GM13977 (cell line): ENCODE results near the gene TPM2.

Experiments
- DNase-seq: peaks from one replicate; pipeline ENCODE4 v3.0.0; 2012; ENCODE audit warnings: low spot score
- CTCF ChIP-seq: IDR thresholded peaks from 2 replicates; pipeline ENCODE4 v1.5.1; 2012; ENCODE audit warnings: mild to moderate bottlenecking, control low read depth; ENCODE audit not compliant: insufficient read depth; ENCODE audit errors: extremely low read depth, missing control alignments
- in situ Hi-C: fragments of 300-500 bp; cut with MboI; formaldehyde crosslinking; loops from one replicate; pipeline ENCODE4 v1.12.0; 2022; ENCODE audit warnings: low sequenced_read_pairs, low pct_unique_long_range_greater_than_20kb, mixed read lengths, inconsistent platforms; ENCODE audit not compliant: unreplicated experiment

Gene TPM2

DNA sequence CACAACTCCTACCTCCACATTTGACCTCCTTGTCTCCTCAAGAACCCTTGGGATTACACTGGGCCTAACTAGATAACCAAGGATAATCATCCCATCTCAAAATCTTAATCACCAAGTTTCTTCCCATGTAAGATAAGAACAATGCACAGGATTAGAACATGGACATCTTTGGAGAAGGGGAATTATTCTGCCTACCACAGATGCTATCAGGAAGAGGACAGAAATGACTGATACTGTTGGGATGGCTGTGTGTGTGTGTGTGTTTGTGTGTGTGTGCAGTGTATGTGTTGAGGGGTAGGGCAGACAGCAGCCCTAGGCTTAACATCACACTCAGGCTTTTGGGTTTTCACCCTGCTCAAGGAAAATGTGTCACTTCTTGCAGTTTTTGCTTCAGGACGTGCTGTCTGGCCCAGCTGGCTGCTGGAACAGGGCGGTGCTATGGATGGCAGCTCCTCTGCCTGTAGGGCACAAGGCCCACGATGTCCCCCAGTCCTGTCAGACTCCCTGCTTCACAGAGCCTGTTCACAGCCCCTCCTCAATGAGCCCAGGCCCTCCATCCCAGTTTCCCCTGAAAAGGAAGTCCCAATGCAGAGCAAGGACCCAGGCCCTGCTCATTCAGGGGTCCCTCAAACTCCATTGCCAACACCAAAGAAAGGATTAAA is 8.3 kb downstream of the TPM2 start:
- no peak for DNase-seq
- in situ Hi-C loops, result no loop called here
- no peak for TF ChIP-seq CTCF

- TF ChIP-seq CTCF, result no peak
- in situ Hi-C loops, result no loop called here
- DNase-seq, result peak; percentile 52
Observed at GRCh38 chr9:35680331-35681105, 9.2 kb downstream of the TPM2 start.

GRCh38 chr9:35679766-35680330 is 9.9 kb downstream of the TPM2 start:
- TF ChIP-seq CTCF, result no peak
- in situ Hi-C loops, result no loop called here
- no peak for DNase-seq

- no peak for TF ChIP-seq CTCF
- in situ Hi-C loops, result no loop called here
- DNase-seq, result no peak
Observed at GRCh38 chr9:35679091-35679490, 10.6 kb downstream of the TPM2 start.

GRCh38 chr9:35675732-35676392 is 13.9 kb downstream of the TPM2 start:
- peak; percentile 74 for DNase-seq
- no peak for TF ChIP-seq CTCF
- in situ Hi-C loops, result no loop called here

GRCh38 chr9:35675204-35675603 is 14.5 kb downstream of the TPM2 start:
- TF ChIP-seq CTCF, result no peak
- in situ Hi-C loops, result no loop called here
- no peak for DNase-seq
